DND-41 (cell line): Measurements from ENCODE around the gene GRIK4.

Experiments
- ATAC-seq: fragments of 200-7000 bp; cut with Tn5 transposase; 3 replicates; pipeline ENCODE4 v1.9.1; 2021; ENCODE audit warnings: low read depth; ENCODE audit not compliant: insufficient read depth
- DNase-seq: peaks from one replicate; pipeline ENCODE4 v3.0.0-alpha.2; 2020
- H2AFZ ChIP-seq: 2 replicates; pipeline ENCODE4 v1.6.0; 2012; ENCODE audit warnings: low read depth, low read length
- H3K27ac ChIP-seq: 2 replicates; pipeline ENCODE4 v1.5.1; 2012; ENCODE audit warnings: low read length, inconsistent platforms
- H3K27me3 ChIP-seq: fragments of 200-600 bp; sonication (generic); 2 replicates; pipeline ENCODE4 v1.6.0; 2012; ENCODE audit warnings: low read length, mild to moderate bottlenecking, inconsistent platforms; ENCODE audit not compliant: insufficient read depth, poor library complexity
- H3K36me3 ChIP-seq: 2 replicates; pipeline ENCODE4 v1.5.1; 2012; ENCODE audit warnings: low read length, inconsistent platforms; ENCODE audit not compliant: insufficient read depth
- H3K4me1 ChIP-seq: 2 replicates; pipeline ENCODE4 v1.5.1; 2012; ENCODE audit warnings: mild to moderate bottlenecking, low read length; ENCODE audit not compliant: insufficient read depth
- H3K4me2 ChIP-seq: 2 replicates; pipeline ENCODE4 v1.6.0; 2012; ENCODE audit warnings: mild to moderate bottlenecking, moderate library complexity, low read length, inconsistent platforms; ENCODE audit not compliant: insufficient read depth
- H3K4me3 ChIP-seq, 2 experiments: fragments of 200-600 bp in 1 of 2; shearing (Covaris generic) in 1 of 2; 2 replicates each; pipeline ENCODE4 v1.5.1; 2012 to 2016; ENCODE audit warnings: inconsistent platforms in 2 of 2, low read length in 2 of 2, mild to moderate bottlenecking in 2 of 2, low read depth in 1 of 2, moderate library complexity in 1 of 2
- H3K79me2 ChIP-seq: 2 replicates; pipeline ENCODE4 v1.6.0; 2012; ENCODE audit warnings: low read length, inconsistent platforms; ENCODE audit not compliant: insufficient read depth
- H3K9ac ChIP-seq: 2 replicates; pipeline ENCODE4 v1.6.0; 2012; ENCODE audit warnings: low read depth, mild to moderate bottlenecking, inconsistent platforms, low read length, moderate library complexity
- H3K9me3 ChIP-seq: 2 replicates; pipeline ENCODE4 v1.5.1; 2012; ENCODE audit warnings: low read length, moderate library complexity, mild to moderate bottlenecking, inconsistent platforms; ENCODE audit not compliant: insufficient read depth, severe bottlenecking
- H4K20me1 ChIP-seq: 2 replicates; pipeline ENCODE4 v1.6.0; 2012; ENCODE audit warnings: low read length; ENCODE audit not compliant: insufficient read depth
- EZH2 ChIP-seq: IDR thresholded peaks from 3 replicates; pipeline ENCODE4 v1.6.1; 2012; ENCODE audit warnings: borderline replicate concordance, low read depth, mild to moderate bottlenecking, moderate library complexity, low read length, inconsistent platforms; ENCODE audit not compliant: severe bottlenecking
- TF ChIP-seq, protein P1 (sequence below): IDR thresholded peaks from 2 replicates; pipeline ENCODE4 v1.5.1; 2012; ENCODE audit warnings: borderline replicate concordance, low read length, moderate library complexity, mild to moderate bottlenecking; ENCODE audit not compliant: poor library complexity, severe bottlenecking; ENCODE audit errors: extremely low read depth

GRIK4 gene

DNA sequence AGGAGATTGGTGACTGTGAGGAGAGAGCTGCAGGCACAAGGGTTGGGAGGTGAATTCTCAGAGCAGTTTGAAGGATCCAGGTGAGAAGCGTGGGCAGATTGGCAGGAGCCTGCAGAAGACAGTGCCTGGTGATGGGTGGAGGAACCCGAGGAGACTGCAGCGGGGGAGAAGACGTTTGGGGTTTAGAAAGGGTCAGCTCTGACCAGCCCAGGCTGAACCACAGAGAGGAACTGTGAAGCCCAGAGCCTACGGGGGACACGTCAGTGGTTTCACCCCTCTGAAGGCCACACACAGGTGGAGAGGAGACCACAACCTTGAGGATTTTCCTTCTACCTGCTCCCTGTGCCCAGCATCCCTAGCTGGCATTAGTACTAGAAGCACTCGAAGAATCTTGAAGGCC, 357.5 kb downstream of the GRIK4 start:
- H2AFZ ChIP-seq = no peak overlapping the region
- no peak overlapping the region for H3K27ac ChIP-seq
- ATAC-seq (no peak), DNase-seq (no peak)
- peaks cover 2% of the 10 kb centered on the region; the same call in 1 of the 2 replicates for H4K20me1 ChIP-seq
- H3K9ac ChIP-seq = no peak overlapping the region
- no peaks in the 10 kb centered on the region for H3K4me1 ChIP-seq
- no peaks in the 10 kb centered on the region for H3K9me3 ChIP-seq
- H3K79me2 ChIP-seq = no peaks in the 10 kb centered on the region
- peaks cover 18% of the 10 kb centered on the region for H3K27me3 ChIP-seq
- no peak overlapping the region for H3K4me2 ChIP-seq
- no peaks in the 10 kb centered on the region for H3K36me3 ChIP-seq
- H3K4me3 ChIP-seq = no peak overlapping the region
- no peak for TF ChIP-seq EZH2
- TF ChIP-seq, protein P1, sequence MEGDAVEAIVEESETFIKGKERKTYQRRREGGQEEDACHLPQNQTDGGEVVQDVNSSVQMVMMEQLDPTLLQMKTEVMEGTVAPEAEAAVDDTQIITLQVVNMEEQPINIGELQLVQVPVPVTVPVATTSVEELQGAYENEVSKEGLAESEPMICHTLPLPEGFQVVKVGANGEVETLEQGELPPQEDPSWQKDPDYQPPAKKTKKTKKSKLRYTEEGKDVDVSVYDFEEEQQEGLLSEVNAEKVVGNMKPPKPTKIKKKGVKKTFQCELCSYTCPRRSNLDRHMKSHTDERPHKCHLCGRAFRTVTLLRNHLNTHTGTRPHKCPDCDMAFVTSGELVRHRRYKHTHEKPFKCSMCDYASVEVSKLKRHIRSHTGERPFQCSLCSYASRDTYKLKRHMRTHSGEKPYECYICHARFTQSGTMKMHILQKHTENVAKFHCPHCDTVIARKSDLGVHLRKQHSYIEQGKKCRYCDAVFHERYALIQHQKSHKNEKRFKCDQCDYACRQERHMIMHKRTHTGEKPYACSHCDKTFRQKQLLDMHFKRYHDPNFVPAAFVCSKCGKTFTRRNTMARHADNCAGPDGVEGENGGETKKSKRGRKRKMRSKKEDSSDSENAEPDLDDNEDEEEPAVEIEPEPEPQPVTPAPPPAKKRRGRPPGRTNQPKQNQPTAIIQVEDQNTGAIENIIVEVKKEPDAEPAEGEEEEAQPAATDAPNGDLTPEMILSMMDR = no peak

DNA sequence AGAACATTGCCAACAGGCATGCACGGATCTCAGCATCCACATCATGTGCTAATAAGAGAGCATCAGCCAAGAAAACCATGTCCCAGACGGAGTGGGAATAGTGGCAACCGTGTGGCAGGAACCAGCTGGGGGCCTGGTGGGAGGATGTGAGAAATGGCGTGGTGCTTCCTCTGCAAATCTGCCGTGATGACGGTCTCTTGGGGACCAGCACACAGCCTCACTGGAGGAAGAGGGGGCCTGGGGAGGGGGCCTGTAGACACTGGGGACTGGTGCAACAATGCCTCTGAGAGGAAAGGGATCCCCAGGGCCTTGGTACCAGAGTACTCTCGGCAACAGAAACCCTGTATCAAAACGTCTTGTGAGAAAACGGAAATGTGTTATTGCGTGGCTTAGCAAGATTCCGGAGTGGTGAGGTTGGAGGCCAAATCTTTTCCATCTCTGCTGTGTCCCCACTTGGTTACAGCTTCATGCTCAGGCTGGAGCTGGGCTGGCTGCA, 358.0 kb downstream of the GRIK4 start:
- Histone ChIP-seq H3K27ac (no peak overlapping the region), H3K27me3 (peaks cover 18% of the 10 kb centered on the region)
- DNase-seq = no peak

DNA sequence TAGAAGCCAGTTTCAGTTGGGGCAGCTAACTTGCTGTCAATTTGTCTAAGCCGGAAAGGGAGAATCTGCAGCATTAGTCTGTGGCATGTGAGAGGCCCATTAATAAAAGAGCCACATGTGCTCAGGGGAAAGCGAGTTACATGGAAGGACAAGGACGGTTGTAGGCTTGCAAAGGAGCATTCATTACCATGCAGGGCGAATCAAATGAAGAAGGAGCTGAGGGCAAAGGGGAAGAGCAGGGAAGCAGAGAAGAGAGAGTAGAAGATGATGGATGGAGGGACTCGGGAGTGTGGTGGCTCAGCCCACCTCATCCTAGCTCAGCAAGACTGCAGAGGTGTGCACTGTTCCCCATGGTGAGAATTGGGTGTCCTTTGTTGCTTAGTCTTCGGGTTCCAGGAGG, 359.6 kb downstream of the GRIK4 start:
- Histone ChIP-seq H3K4me3 (no peak overlapping the region), H3K9ac (no peak overlapping the region), H3K79me2 (no peaks in the 10 kb centered on the region), H3K4me1 (no peaks in the 10 kb centered on the region), H3K9me3 (no peaks in the 10 kb centered on the region), H3K27ac (no peak overlapping the region), H3K27me3 (peaks cover 18% of the 10 kb centered on the region), H2AFZ (no peak overlapping the region), H4K20me1 (peaks cover 2% of the 10 kb centered on the region; the same call in 1 of the 2 replicates), H3K36me3 (no peaks in the 10 kb centered on the region), H3K4me2 (no peak overlapping the region)
- no peak for TF ChIP-seq EZH2
- TF ChIP-seq, protein P1 = no peak
- ATAC-seq = no peak
- no peak for DNase-seq

More for the DNA sequence above, 358.0 kb downstream of the GRIK4 start:
- peaks cover 2% of the 10 kb centered on the region; the same call in 1 of the 2 replicates for H4K20me1 ChIP-seq
- no peak for ATAC-seq
- H3K79me2 ChIP-seq = no peaks in the 10 kb centered on the region
- no peak overlapping the region for H2AFZ ChIP-seq
- no peaks in the 10 kb centered on the region for H3K9me3 ChIP-seq
- H3K4me1 ChIP-seq = no peaks in the 10 kb centered on the region
- TF ChIP-seq, protein P1 = no peak
- no peak for TF ChIP-seq EZH2
- no peaks in the 10 kb centered on the region for H3K36me3 ChIP-seq
- no peak overlapping the region for H3K4me3 ChIP-seq
- H3K4me2 ChIP-seq = no peak overlapping the region
- no peak overlapping the region for H3K9ac ChIP-seq

DNA sequence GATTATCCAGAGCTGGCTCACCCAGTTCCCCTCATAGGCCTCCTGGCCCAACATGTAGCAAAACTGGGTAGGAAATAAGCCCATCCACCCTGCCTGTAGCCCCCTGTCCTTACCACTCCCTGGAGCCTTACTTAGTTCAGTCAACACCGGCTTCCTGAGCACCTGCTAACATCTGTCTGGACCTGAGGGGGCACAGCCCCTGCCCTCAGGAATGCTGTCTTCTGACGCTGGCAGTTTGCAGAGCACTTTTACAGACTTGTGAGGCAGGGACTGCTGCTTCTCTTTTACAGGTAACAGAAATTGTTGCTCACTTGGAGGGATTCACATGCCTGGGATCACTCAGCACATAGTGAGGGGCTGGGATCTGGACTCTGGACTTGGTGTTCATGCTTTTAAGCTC, 360.4 kb downstream of the GRIK4 start:
- TF ChIP-seq EZH2 = no peak
- TF ChIP-seq, protein P1 = no peak
- no peak overlapping the region for H3K4me3 ChIP-seq
- H3K4me2 ChIP-seq = no peak overlapping the region
- ATAC-seq (no peak), DNase-seq (no peak)
- H3K27me3 ChIP-seq = peaks cover 18% of the 10 kb centered on the region
- H2AFZ ChIP-seq = no peak overlapping the region
- no peak overlapping the region for H3K9ac ChIP-seq
- peaks cover 2% of the 10 kb centered on the region; the same call in 1 of the 2 replicates for H4K20me1 ChIP-seq
- H3K9me3 ChIP-seq = no peaks in the 10 kb centered on the region
- H3K36me3 ChIP-seq = no peaks in the 10 kb centered on the region
- H3K4me1 ChIP-seq = no peaks in the 10 kb centered on the region
- no peaks in the 10 kb centered on the region for H3K79me2 ChIP-seq
- no peak overlapping the region for H3K27ac ChIP-seq
